GM18499 (cell line): ENCODE measurements around the gene HMCES.

Experiments
- ATAC-seq: cut with Tn5 transposase; IDR thresholded peaks from one replicate; pipeline ENCODE4 v1.9.1; 2021; ENCODE audit warnings: moderate number of reproducible peaks; ENCODE audit not compliant: insufficient read depth, unreplicated experiment

HMCES gene

GRCh38 chr3:129291236-129291886 is 12.7 kb downstream of the HMCES start:
- ATAC-seq, result no peak

- ATAC-seq, result no peak
Measured at GRCh38 chr3:129295286-129295685, 16.6 kb downstream of the HMCES start.

- no peak for ATAC-seq
Measured at GRCh38 chr3:129304146-129304961, 25.7 kb downstream of the HMCES start.

GRCh38 chr3:129304962-129305222 is 26.2 kb downstream of the HMCES start:
- ATAC-seq, result no peak

GRCh38 chr3:129305592-129306091 is 27.0 kb downstream of the HMCES start:
- ATAC-seq, result no peak

- ATAC-seq, result no peak
Measured at GRCh38 chr3:129308636-129309035, 30.0 kb downstream of the HMCES start.

- no peak for ATAC-seq
Measured at GRCh38 chr3:129310111-129311011, 31.7 kb downstream of the HMCES start.

GRCh38 chr3:129311054-129311902 is 32.6 kb downstream of the HMCES start:
- no peak for ATAC-seq

GRCh38 chr3:129312021-129312639 is 33.5 kb downstream of the HMCES start:
- ATAC-seq, result no peak

GRCh38 chr3:129312671-129313414 is 34.2 kb downstream of the HMCES start:
- no peak for ATAC-seq

- ATAC-seq, result no peak
Measured at GRCh38 chr3:129313415-129313664, 34.7 kb downstream of the HMCES start.

GRCh38 chr3:129313665-129314385 is 35.2 kb downstream of the HMCES start:
- no peak for ATAC-seq

GRCh38 chr3:129314386-129315222 is 35.9 kb downstream of the HMCES start:
- no peak for ATAC-seq

GRCh38 chr3:129315223-129315997 is 36.7 kb downstream of the HMCES start:
- ATAC-seq, result no peak

GRCh38 chr3:129315998-129316247 is 37.3 kb downstream of the HMCES start:
- no peak for ATAC-seq

GRCh38 chr3:129316248-129317013 is 37.8 kb downstream of the HMCES start:
- no peak for ATAC-seq
